ENCODE results near the gene NRIP2.

NRIP2 gene

DNA sequence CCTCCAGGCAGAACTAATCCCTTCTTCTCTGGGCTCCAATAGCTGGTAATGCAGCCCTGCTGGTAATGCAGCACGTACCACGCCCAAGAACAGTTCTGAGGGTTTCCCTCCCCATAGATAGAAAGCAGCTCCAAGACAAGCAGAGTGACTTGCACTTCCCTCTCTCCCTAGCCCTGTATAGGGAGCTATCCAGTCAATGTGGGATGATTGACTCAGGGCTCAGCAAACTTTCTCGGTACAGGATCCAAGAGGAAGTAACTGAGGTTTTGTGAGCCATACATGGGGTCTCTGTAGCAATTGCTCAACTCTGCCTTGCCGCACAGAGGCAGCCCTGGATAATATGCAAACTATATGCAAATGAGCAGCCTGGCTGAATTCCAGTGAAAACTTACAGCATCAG lies 55.6 kb downstream of the NRIP2 start:
- no peak overlapping the region for H3K9ac ChIP-seq (ENCODE audit: low read length)

GRCh38 chr12:2776129-2776806 lies 58.6 kb downstream of the NRIP2 start:
- no CpG with 5 or more reads among the region's 20 CpGs for WGBS (ENCODE audit: extremely low coverage, insufficient coverage, insufficient read length)
- H3K4me3 ChIP-seq (ENCODE audit: low read depth, low read length) = no peak overlapping the region
- H2BK12ac ChIP-seq (ENCODE audit: low read length) = no peak overlapping the region
- no peak overlapping the region for H3K4me2 ChIP-seq (ENCODE audit: low read length)
- H2BK120ac ChIP-seq (ENCODE audit: insufficient read depth, low read length, poor library complexity) = no peak overlapping the region
- no peak overlapping the region for H3K4ac ChIP-seq (ENCODE audit: low read depth, low read length)
- peaks cover 4% of the 10 kb centered on the region for H3K9me3 ChIP-seq (ENCODE audit: insufficient read depth, low read depth, low read length)
- H3K18ac ChIP-seq (ENCODE audit: low read length) = no peak overlapping the region
- no peaks in the 10 kb centered on the region for H3K79me2 ChIP-seq (ENCODE audit: control insufficient read depth, insufficient read depth, low read length, poor library complexity)
- no peaks in the 10 kb centered on the region for H3K36me3 ChIP-seq (ENCODE audit: control insufficient read depth in 1 of 2, insufficient read depth in 2 of 2, low read length in 2 of 2)
- H3K79me1 ChIP-seq (ENCODE audit: low read length) = no peaks in the 10 kb centered on the region
- H3K27ac ChIP-seq (ENCODE audit: low read depth, low read length) = no peak overlapping the region
- H2AFZ ChIP-seq (ENCODE audit: insufficient read depth, low read length, poor library complexity) = no peak overlapping the region
- no peaks in the 10 kb centered on the region for H3K4me1 ChIP-seq (ENCODE audit: control insufficient read depth in 1 of 2, insufficient read depth in 2 of 2, low read length in 2 of 2)
- no peak overlapping the region for H3K14ac ChIP-seq (ENCODE audit: low read length)
- H4K8ac ChIP-seq (ENCODE audit: low read depth, low read length) = no peak overlapping the region
- no peak for DNase-seq
- no peak overlapping the region for H4K12ac ChIP-seq (ENCODE audit: low read depth, low read length)
- H3K27me3 ChIP-seq (ENCODE audit: insufficient read depth, low read length) = no peaks in the 10 kb centered on the region
- no peak overlapping the region for H4K91ac ChIP-seq (ENCODE audit: low read depth, low read length)
- H2AK5ac ChIP-seq (ENCODE audit: low read length) = no peak overlapping the region
- H3K23ac ChIP-seq (ENCODE audit: low read length) = no peak overlapping the region
- no peak overlapping the region for H3K9ac ChIP-seq (ENCODE audit: low read length)
- H2BK5ac ChIP-seq (ENCODE audit: low read depth, low read length, poor library complexity) = no peak overlapping the region

More for the DNA sequence above, 55.6 kb downstream of the NRIP2 start:
- no peak for DNase-seq
- H4K91ac ChIP-seq (ENCODE audit: low read depth, low read length) = no peak overlapping the region
- no peak overlapping the region for H4K12ac ChIP-seq (ENCODE audit: low read depth, low read length)
- H4K8ac ChIP-seq (ENCODE audit: low read depth, low read length) = no peak overlapping the region
- H2BK12ac ChIP-seq (ENCODE audit: low read length) = no peak overlapping the region
- H3K4me1 ChIP-seq (ENCODE audit: control insufficient read depth in 1 of 2, insufficient read depth in 2 of 2, low read length in 2 of 2) = no peaks in the 10 kb centered on the region
- H3K36me3 ChIP-seq (ENCODE audit: control insufficient read depth in 1 of 2, insufficient read depth in 2 of 2, low read length in 2 of 2) = no peaks in the 10 kb centered on the region
- no peak overlapping the region for H2BK120ac ChIP-seq (ENCODE audit: insufficient read depth, low read length, poor library complexity)
- WGBS (ENCODE audit: extremely low coverage, insufficient coverage, insufficient read length) = no CpG with 5 or more reads among the region's 4 CpGs
- H3K79me2 ChIP-seq (ENCODE audit: control insufficient read depth, insufficient read depth, low read length, poor library complexity) = no peaks in the 10 kb centered on the region
- H3K4ac ChIP-seq (ENCODE audit: low read depth, low read length) = no peak overlapping the region
- H3K9me3 ChIP-seq (ENCODE audit: insufficient read depth, low read depth, low read length) = peaks cover 1% of the 10 kb centered on the region
- no peak overlapping the region for H2BK5ac ChIP-seq (ENCODE audit: low read depth, low read length, poor library complexity)
- H3K18ac ChIP-seq (ENCODE audit: low read length) = no peak overlapping the region
- no peak overlapping the region for H3K23ac ChIP-seq (ENCODE audit: low read length)
- no peak overlapping the region for H3K4me2 ChIP-seq (ENCODE audit: low read length)
- no peak overlapping the region for H3K4me3 ChIP-seq (ENCODE audit: low read depth, low read length)
- H3K14ac ChIP-seq (ENCODE audit: low read length) = no peak overlapping the region
- no peak overlapping the region for H2AK5ac ChIP-seq (ENCODE audit: low read length)
- H3K79me1 ChIP-seq (ENCODE audit: low read length) = no peaks in the 10 kb centered on the region
- no peak overlapping the region for H2AFZ ChIP-seq (ENCODE audit: insufficient read depth, low read length, poor library complexity)
- H3K27me3 ChIP-seq (ENCODE audit: insufficient read depth, low read length) = no peaks in the 10 kb centered on the region
- no peak overlapping the region for H3K27ac ChIP-seq (ENCODE audit: low read depth, low read length)

- Histone ChIP-seq H3K27me3 (ENCODE audit: insufficient read depth, low read length) (no peaks in the 10 kb centered on the region), H3K23ac (ENCODE audit: low read length) (no peak overlapping the region), H3K4me1 (ENCODE audit: control insufficient read depth in 1 of 2, insufficient read depth in 2 of 2, low read length in 2 of 2) (no peaks in the 10 kb centered on the region), H3K18ac (ENCODE audit: low read length) (no peak overlapping the region), H3K27ac (ENCODE audit: low read depth, low read length) (no peak overlapping the region), H2BK5ac (ENCODE audit: low read depth, low read length, poor library complexity) (no peak overlapping the region), H3K79me2 (ENCODE audit: control insufficient read depth, insufficient read depth, low read length, poor library complexity) (no peaks in the 10 kb centered on the region), H3K79me1 (ENCODE audit: low read length) (no peaks in the 10 kb centered on the region), H4K8ac (ENCODE audit: low read depth, low read length) (no peak overlapping the region), H3K4me3 (ENCODE audit: low read depth, low read length) (no peak overlapping the region), H3K14ac (ENCODE audit: low read length) (no peak overlapping the region), H4K12ac (ENCODE audit: low read depth, low read length) (no peak overlapping the region), H2BK12ac (ENCODE audit: low read length) (no peak overlapping the region), H4K91ac (ENCODE audit: low read depth, low read length) (no peak overlapping the region), H3K36me3 (ENCODE audit: control insufficient read depth in 1 of 2, insufficient read depth in 2 of 2, low read length in 2 of 2) (no peaks in the 10 kb centered on the region), H3K9ac (ENCODE audit: low read length) (no peak overlapping the region), H2BK120ac (ENCODE audit: insufficient read depth, low read length, poor library complexity) (no peak overlapping the region), H3K4ac (ENCODE audit: low read depth, low read length) (no peak overlapping the region), H3K4me2 (ENCODE audit: low read length) (no peak overlapping the region), H3K9me3 (ENCODE audit: insufficient read depth, low read depth, low read length) (peaks cover 4% of the 10 kb centered on the region), H2AFZ (ENCODE audit: insufficient read depth, low read length, poor library complexity) (no peak overlapping the region), H2AK5ac (ENCODE audit: low read length) (no peak overlapping the region)
- no CpG with 5 or more reads among the region's 8 CpGs for WGBS (ENCODE audit: extremely low coverage, insufficient coverage, insufficient read length)
- DNase-seq = no peak
These were observed 59.4 kb downstream of the NRIP2 start for GRCh38 chr12:2775431-2775830.
